ENCODE measurements around the gene GABRB1.

DNA sequence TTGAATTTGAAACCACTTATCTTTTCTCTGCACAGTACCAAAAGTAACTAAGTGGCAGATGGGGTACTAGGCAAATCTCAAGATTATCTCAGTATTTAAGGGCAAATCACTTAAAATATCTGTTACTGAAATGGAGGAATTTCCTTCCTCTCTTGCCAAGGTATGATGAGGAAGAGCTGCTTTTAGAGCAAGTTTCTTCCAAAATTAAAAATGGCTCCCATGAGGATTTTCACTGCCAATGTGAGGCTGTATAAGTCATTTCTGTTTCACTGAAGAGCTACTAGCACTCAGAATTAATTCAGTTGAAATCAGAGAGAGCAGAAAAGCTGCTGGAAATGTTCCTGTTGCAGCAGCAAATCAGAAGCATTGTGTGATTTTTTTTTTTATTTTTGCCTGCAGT, 43.4 kb downstream of the GABRB1 start:
- TF ChIP-seq, protein P1, sequence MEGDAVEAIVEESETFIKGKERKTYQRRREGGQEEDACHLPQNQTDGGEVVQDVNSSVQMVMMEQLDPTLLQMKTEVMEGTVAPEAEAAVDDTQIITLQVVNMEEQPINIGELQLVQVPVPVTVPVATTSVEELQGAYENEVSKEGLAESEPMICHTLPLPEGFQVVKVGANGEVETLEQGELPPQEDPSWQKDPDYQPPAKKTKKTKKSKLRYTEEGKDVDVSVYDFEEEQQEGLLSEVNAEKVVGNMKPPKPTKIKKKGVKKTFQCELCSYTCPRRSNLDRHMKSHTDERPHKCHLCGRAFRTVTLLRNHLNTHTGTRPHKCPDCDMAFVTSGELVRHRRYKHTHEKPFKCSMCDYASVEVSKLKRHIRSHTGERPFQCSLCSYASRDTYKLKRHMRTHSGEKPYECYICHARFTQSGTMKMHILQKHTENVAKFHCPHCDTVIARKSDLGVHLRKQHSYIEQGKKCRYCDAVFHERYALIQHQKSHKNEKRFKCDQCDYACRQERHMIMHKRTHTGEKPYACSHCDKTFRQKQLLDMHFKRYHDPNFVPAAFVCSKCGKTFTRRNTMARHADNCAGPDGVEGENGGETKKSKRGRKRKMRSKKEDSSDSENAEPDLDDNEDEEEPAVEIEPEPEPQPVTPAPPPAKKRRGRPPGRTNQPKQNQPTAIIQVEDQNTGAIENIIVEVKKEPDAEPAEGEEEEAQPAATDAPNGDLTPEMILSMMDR (IDR thresholded peaks at IDR 0.05), result no peak
- TF ChIP-seq ZC3H11A (IDR thresholded peaks at IDR 0.05), result no peak
- no peak for TF ChIP-seq POLR2A (IDR thresholded peaks at IDR 0.05; ENCODE audit: low read length)
- TF ChIP-seq EP300 (IDR thresholded peaks at IDR 0.05), result no peak
- no peak for TF ChIP-seq MAZ (IDR thresholded peaks at IDR 0.05; ENCODE audit: borderline replicate concordance, low read depth, low read length)
- TF ChIP-seq, protein P2, sequence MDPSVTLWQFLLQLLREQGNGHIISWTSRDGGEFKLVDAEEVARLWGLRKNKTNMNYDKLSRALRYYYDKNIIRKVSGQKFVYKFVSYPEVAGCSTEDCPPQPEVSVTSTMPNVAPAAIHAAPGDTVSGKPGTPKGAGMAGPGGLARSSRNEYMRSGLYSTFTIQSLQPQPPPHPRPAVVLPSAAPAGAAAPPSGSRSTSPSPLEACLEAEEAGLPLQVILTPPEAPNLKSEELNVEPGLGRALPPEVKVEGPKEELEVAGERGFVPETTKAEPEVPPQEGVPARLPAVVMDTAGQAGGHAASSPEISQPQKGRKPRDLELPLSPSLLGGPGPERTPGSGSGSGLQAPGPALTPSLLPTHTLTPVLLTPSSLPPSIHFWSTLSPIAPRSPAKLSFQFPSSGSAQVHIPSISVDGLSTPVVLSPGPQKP (IDR thresholded peaks at IDR 0.05; ENCODE audit: low read depth, low read length), result no peak
- no peak for TF ChIP-seq CEBPB (IDR thresholded peaks at IDR 0.05)
- TF ChIP-seq, protein P3, sequence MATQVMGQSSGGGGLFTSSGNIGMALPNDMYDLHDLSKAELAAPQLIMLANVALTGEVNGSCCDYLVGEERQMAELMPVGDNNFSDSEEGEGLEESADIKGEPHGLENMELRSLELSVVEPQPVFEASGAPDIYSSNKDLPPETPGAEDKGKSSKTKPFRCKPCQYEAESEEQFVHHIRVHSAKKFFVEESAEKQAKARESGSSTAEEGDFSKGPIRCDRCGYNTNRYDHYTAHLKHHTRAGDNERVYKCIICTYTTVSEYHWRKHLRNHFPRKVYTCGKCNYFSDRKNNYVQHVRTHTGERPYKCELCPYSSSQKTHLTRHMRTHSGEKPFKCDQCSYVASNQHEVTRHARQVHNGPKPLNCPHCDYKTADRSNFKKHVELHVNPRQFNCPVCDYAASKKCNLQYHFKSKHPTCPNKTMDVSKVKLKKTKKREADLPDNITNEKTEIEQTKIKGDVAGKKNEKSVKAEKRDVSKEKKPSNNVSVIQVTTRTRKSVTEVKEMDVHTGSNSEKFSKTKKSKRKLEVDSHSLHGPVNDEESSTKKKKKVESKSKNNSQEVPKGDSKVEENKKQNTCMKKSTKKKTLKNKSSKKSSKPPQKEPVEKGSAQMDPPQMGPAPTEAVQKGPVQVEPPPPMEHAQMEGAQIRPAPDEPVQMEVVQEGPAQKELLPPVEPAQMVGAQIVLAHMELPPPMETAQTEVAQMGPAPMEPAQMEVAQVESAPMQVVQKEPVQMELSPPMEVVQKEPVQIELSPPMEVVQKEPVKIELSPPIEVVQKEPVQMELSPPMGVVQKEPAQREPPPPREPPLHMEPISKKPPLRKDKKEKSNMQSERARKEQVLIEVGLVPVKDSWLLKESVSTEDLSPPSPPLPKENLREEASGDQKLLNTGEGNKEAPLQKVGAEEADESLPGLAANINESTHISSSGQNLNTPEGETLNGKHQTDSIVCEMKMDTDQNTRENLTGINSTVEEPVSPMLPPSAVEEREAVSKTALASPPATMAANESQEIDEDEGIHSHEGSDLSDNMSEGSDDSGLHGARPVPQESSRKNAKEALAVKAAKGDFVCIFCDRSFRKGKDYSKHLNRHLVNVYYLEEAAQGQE (IDR thresholded peaks at IDR 0.05), result no peak
